ENCODE results near the gene ASPN.

ASPN gene

DNA sequence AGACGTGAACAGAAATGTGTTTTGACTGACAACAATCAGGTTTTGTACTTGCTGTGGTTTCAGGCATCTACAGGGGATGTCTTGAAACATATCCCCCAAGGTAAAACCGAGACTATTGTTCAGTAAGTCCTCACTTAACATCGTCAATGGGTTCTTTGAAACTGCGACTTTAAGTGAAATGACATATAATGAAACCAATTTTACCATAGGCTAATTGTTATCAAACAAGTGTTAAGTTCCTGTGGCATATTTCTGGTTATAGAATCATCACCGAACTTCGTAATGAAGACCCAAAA, 41.6 kb downstream of the ASPN start:
- H3K79me2 ChIP-seq: no peaks in the 10 kb centered on the region
- H3K9me3 ChIP-seq (ENCODE audit: control insufficient read depth, low read length): no peaks in the 10 kb centered on the region
- no peak overlapping the region for H2AFZ ChIP-seq
- no peaks in the 10 kb centered on the region for H3K36me3 ChIP-seq (ENCODE audit: control insufficient read depth, insufficient read depth, low read length)
- no peak overlapping the region for H3K4me3 ChIP-seq (ENCODE audit: low read depth, low read length)
- H3K27me3 ChIP-seq (ENCODE audit: control insufficient read depth, insufficient read depth, low read length): no peaks in the 10 kb centered on the region
- H3K9ac ChIP-seq: no peak overlapping the region
- TF ChIP-seq, protein P1, sequence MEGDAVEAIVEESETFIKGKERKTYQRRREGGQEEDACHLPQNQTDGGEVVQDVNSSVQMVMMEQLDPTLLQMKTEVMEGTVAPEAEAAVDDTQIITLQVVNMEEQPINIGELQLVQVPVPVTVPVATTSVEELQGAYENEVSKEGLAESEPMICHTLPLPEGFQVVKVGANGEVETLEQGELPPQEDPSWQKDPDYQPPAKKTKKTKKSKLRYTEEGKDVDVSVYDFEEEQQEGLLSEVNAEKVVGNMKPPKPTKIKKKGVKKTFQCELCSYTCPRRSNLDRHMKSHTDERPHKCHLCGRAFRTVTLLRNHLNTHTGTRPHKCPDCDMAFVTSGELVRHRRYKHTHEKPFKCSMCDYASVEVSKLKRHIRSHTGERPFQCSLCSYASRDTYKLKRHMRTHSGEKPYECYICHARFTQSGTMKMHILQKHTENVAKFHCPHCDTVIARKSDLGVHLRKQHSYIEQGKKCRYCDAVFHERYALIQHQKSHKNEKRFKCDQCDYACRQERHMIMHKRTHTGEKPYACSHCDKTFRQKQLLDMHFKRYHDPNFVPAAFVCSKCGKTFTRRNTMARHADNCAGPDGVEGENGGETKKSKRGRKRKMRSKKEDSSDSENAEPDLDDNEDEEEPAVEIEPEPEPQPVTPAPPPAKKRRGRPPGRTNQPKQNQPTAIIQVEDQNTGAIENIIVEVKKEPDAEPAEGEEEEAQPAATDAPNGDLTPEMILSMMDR (IDR thresholded peaks at IDR 0.05): no peak
- H3K4me1 ChIP-seq: no peaks in the 10 kb centered on the region
- no peak overlapping the region for H3K4me2 ChIP-seq (ENCODE audit: low read length)
- no peak overlapping the region for H3K27ac ChIP-seq

DNA sequence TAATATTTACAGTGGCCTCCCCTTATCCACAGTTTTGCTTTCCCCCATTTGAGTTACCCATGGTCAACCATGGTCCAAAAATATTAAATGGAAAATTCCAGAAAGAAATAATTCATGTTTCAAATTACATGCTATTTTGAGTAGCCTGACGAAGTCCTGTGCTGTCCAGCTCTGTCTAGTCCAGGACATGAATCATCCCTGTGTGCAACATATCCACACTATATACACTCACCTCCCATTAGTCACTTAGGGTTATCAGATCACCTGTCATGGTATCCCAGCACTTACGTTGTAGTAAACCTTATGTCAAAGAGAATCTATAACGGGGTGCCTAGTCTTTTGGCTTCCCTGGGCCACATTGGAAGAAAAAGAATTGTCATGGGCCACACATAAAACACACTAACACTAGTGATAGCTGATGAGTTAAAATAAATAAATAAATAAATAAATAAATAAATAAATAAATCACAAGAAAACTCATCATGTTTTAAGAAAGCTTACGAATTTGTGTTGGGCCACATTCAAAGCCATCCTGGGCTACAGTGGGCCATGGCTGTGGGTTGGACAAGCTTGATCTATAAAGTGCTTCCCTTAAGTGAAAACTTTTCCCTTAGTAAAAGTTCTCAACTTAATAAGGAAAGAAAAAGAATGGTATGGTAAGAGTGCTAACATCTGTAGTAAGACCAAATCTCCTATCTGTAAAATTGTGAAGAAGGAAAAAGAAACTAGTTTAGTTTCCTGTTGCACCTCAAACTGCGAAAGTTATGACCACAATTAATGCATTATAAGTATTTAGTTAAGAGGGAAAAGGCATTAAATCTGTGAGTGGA, 42.2 kb downstream of the ASPN start:
- Histone ChIP-seq H2AFZ (no peak overlapping the region), H3K9me3 (ENCODE audit: control insufficient read depth, low read length) (no peaks in the 10 kb centered on the region), H3K4me1 (no peaks in the 10 kb centered on the region), H3K27me3 (ENCODE audit: control insufficient read depth, insufficient read depth, low read length) (no peaks in the 10 kb centered on the region), H3K79me2 (no peaks in the 10 kb centered on the region), H3K36me3 (ENCODE audit: control insufficient read depth, insufficient read depth, low read length) (no peaks in the 10 kb centered on the region), H3K4me2 (ENCODE audit: low read length) (no peak overlapping the region), H3K9ac (no peak overlapping the region), H3K4me3 (ENCODE audit: low read depth, low read length) (no peak overlapping the region), H3K27ac (no peak overlapping the region)
- TF ChIP-seq, protein P1 (IDR thresholded peaks at IDR 0.05): no peak

DNA sequence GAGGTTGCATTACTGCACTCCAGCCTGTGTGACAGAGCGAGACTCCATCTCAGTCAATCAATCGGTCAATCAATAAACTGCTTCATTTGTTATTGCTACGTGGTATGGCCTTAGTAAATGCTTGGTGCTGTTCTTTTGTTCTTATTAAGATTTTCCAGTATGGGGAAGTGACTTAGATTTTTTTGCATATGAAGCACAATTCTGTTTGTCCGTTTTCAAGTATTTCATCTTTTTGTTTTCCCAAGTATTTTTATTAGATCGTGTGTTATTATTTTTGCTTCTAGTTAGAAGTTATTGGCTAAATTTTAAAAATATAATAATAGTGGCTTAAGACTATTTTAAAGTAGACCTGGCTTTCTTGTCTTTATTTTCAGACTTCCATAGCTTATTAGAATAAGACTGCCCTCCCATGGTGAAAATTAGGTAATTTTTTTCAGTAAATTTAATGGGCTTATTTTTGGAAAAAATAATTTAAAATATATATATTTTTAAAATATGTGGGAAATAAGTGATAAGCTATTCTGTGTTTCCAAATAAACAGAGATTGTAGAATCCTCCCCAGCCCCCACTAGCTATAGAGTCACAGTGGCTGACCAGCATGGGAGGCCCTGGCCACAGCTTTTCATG, 43.3 kb downstream of the ASPN start:
- TF ChIP-seq, protein P1 (IDR thresholded peaks at IDR 0.05): peak; percentile 11
- no peaks in the 10 kb centered on the region for H3K36me3 ChIP-seq (ENCODE audit: control insufficient read depth, insufficient read depth, low read length)
- H3K9me3 ChIP-seq (ENCODE audit: control insufficient read depth, low read length): no peaks in the 10 kb centered on the region
- H3K4me2 ChIP-seq (ENCODE audit: low read length): no peak overlapping the region
- no peaks in the 10 kb centered on the region for H3K79me2 ChIP-seq
- no peak overlapping the region for H3K9ac ChIP-seq
- no peak overlapping the region for H2AFZ ChIP-seq
- no peaks in the 10 kb centered on the region for H3K27me3 ChIP-seq (ENCODE audit: control insufficient read depth, insufficient read depth, low read length)
- H3K4me3 ChIP-seq (ENCODE audit: low read depth, low read length): no peak overlapping the region
- no peak overlapping the region for H3K27ac ChIP-seq
- no peaks in the 10 kb centered on the region for H3K4me1 ChIP-seq

DNA sequence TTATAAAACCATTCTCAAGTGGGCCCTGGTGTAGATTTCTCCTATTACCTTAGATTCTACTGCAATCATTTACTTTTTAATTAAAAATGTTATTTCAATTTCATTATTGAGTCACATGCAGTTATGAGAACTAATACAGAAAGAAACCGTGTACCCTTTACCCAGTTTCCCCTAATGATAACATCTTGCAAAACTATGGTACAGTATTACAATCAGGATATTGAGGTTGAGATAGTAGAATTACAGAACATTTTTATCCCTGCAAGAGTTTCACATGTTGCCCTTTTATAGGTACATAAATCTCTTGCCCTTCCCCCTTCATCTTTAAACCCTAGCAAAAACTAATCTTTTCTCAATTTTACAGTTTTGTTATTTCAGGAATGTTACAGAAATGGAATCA, 47.0 kb downstream of the ASPN start:
- Histone ChIP-seq H3K4me3 (ENCODE audit: low read depth, low read length) (no peak overlapping the region), H3K9me3 (ENCODE audit: control insufficient read depth, low read length) (no peaks in the 10 kb centered on the region), H2AFZ (no peak overlapping the region), H3K79me2 (no peaks in the 10 kb centered on the region), H3K36me3 (ENCODE audit: control insufficient read depth, insufficient read depth, low read length) (no peaks in the 10 kb centered on the region), H3K27me3 (ENCODE audit: control insufficient read depth, insufficient read depth, low read length) (no peaks in the 10 kb centered on the region), H3K4me1 (no peaks in the 10 kb centered on the region), H3K9ac (no peak overlapping the region), H3K27ac (no peak overlapping the region), H3K4me2 (ENCODE audit: low read length) (no peak overlapping the region)
- TF ChIP-seq, protein P1 (IDR thresholded peaks at IDR 0.05): no peak
